Activated CD4-positive, alpha-beta T cell treated with anti-CD3 and anti-CD28 coated beads, Interleukin-2, amount 10 ng/mL, durations not matched to agents 7 days and 5 days (primary cell): ENCODE results near the gene MTURN. TPM values are rescaled to one million over a fixed set of nuclear protein-coding genes. Genes with fewer than 3 reads are reported as not detected.

Experiments
- CTCF ChIA-PET: fragments of 350-600 bp; sonication (Branson Sonifier 250); formaldehyde crosslinking; loops from one replicate; lab custom pipeline; 2021; ENCODE audit warnings: antibody characterized with exemption; lab: Charles Lee
- POLR2A ChIA-PET: fragments of 350-600 bp; sonication (Branson Sonifier 250); formaldehyde crosslinking; loops from one replicate; lab custom pipeline; 2021; ENCODE audit warnings: antibody characterized with exemption; lab: Charles Lee
- DNase-seq: peaks from one replicate; pipeline ENCODE4 v3.0.0-alpha.2; 2020
- H3K27ac Mint-ChIP-seq: one replicate; pipeline ENCODE4 v1.8.0; 2021; ENCODE audit warnings: mild to moderate bottlenecking, moderate library complexity, mixed read lengths
- H3K27me3 Mint-ChIP-seq: one replicate; pipeline ENCODE4 v1.8.0; 2021; ENCODE audit warnings: mixed read lengths
- H3K36me3 Mint-ChIP-seq: one replicate; pipeline ENCODE4 v1.8.0; 2021; ENCODE audit warnings: low read depth, mixed read lengths
- H3K4me1 Mint-ChIP-seq: one replicate; pipeline ENCODE4 v1.8.0; 2021; ENCODE audit warnings: mixed read lengths
- H3K4me3 Mint-ChIP-seq: one replicate; pipeline ENCODE4 v1.8.0; 2021; ENCODE audit warnings: mild to moderate bottlenecking, moderate library complexity, mixed read lengths
- H3K9me3 Mint-ChIP-seq: one replicate; pipeline ENCODE4 v1.8.0; 2021; ENCODE audit warnings: mixed read lengths
- total RNA-seq, 2 experiments: library from RNA; stranded (reverse); gene quantifications; one replicate each; pipeline ENCODE4 v1.2.3, GENCODE V29; 2021

Gene MTURN
- total RNA-seq, 2 experiments from 2014 or later = 3.7 to 4.1 TPM

DNA sequence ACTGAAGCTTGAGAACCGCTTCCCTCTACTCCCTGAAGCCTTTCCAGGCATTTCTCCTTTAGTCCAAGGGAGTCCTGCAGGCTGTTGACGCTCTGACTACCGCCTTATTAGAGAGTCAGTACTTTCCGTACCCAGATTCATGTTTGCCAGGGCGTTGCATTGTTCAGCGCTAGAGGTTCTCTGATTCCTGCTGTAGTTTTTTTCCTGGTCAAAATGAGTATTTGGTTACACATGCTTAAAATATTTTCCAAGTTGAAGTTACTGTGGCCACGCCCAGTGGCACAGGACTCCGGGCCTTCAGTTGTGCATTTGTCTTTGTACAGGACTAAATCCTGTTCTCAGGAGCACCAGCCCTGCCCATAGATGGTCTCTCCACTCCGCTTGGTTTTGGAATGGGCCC is 7.9 kb downstream of the MTURN start:
- Mint-ChIP-seq H3K4me1 (peaks cover 4% of the 10 kb centered on the region), H3K27me3 (no peaks in the 10 kb centered on the region), H3K36me3 (no peaks in the 10 kb centered on the region), H3K9me3 (no peaks in the 10 kb centered on the region), H3K27ac (no peak overlapping the region), H3K4me3 (no peak overlapping the region)
- no peak for DNase-seq
- CTCF ChIA-PET = interaction anchor here (0.6 to 1.2 kb wide), 2 partner anchors 41 to 102 kb away, joined by 3 read pairs; no protein-coding TSS in a partner anchor
- POLR2A ChIA-PET = no interaction called here

GRCh38 chr7:30143748-30144251 is 9.0 kb downstream of the MTURN start:
- Mint-ChIP-seq H3K27me3 (no peaks in the 10 kb centered on the region), H3K4me1 (peaks cover 4% of the 10 kb centered on the region), H3K27ac (no peak overlapping the region), H3K36me3 (no peaks in the 10 kb centered on the region), H3K9me3 (no peaks in the 10 kb centered on the region), H3K4me3 (no peak overlapping the region)
- ChIA-PET CTCF (interaction anchor here (1.0 to 1.2 kb wide), 2 partner anchors 9 to 40 kb away, joined by 3 to 4 read pairs; partner anchors contain the start of gene MTURN), POLR2A (no interaction called here)
- no peak for DNase-seq

- CTCF ChIA-PET = no interaction called here
These were observed 10.0 kb downstream of the MTURN start for GRCh38 chr7:30144657-30145306.

GRCh38 chr7:30145426-30145970 is 10.7 kb downstream of the MTURN start:
- ChIA-PET CTCF (interaction anchor here (0.9 to 1.1 kb wide), 2 partner anchors 14 to 17 kb away, joined by 3 read pairs; no protein-coding TSS in a partner anchor), POLR2A (no interaction called here)
- DNase-seq = no peak
- Mint-ChIP-seq H3K4me3 (no peak overlapping the region), H3K27me3 (no peaks in the 10 kb centered on the region), H3K4me1 (peaks cover 7% of the 10 kb centered on the region), H3K27ac (no peak overlapping the region), H3K9me3 (no peaks in the 10 kb centered on the region), H3K36me3 (peaks cover 3% of the 10 kb centered on the region)

More at GRCh38 chr7:30144657-30145306, 10.0 kb downstream of the MTURN start:
- H3K27me3 Mint-ChIP-seq = no peaks in the 10 kb centered on the region
- no peaks in the 10 kb centered on the region for H3K9me3 Mint-ChIP-seq
- POLR2A ChIA-PET = no interaction called here
- no peak overlapping the region for H3K4me3 Mint-ChIP-seq
- H3K36me3 Mint-ChIP-seq = peaks cover 3% of the 10 kb centered on the region
- H3K27ac Mint-ChIP-seq = no peak overlapping the region
- H3K4me1 Mint-ChIP-seq = peaks cover 4% of the 10 kb centered on the region
- DNase-seq = no peak

- peaks cover 7% of the 10 kb centered on the region for H3K4me1 Mint-ChIP-seq
- POLR2A ChIA-PET = no interaction called here
- no peak overlapping the region for H3K4me3 Mint-ChIP-seq
- H3K36me3 Mint-ChIP-seq = peaks cover 3% of the 10 kb centered on the region
- no peak for DNase-seq
- H3K27me3 Mint-ChIP-seq = no peaks in the 10 kb centered on the region
- CTCF ChIA-PET = interaction anchor here (0.6 to 1.6 kb wide), 6 partner anchors 9 to 468 kb away, joined by 3 to 7 read pairs (median 3); no protein-coding TSS in a partner anchor
- no peaks in the 10 kb centered on the region for H3K9me3 Mint-ChIP-seq
- no peak overlapping the region for H3K27ac Mint-ChIP-seq
These were observed 11.4 kb downstream of the MTURN start for GRCh38 chr7:30146127-30146612.

DNA sequence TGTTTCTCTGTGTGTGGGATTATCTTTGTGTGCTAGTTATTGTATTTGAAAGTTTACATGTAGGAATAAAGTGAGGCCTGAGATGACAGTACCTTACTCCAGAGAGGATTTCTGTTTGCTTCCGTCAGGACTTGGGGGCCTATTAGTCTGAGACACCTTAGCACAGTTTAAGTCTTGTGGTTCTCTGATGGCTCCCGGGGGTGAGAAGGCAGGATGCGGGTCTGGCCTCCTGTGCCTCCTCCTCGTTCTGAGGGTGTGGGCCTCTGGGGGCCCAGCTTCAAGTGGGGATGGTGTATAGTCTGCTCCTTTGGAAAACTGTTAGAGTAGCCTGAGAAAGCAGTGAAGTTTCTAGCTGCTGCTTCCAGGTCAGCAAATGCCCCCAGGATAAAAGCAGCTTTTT is 12.4 kb downstream of the MTURN start:
- H3K9me3 Mint-ChIP-seq = no peaks in the 10 kb centered on the region
- H3K4me3 Mint-ChIP-seq = no peak overlapping the region
- H3K27me3 Mint-ChIP-seq = no peaks in the 10 kb centered on the region
- H3K36me3 Mint-ChIP-seq = peaks cover 3% of the 10 kb centered on the region
- no peak overlapping the region for H3K27ac Mint-ChIP-seq
- H3K4me1 Mint-ChIP-seq = peaks cover 7% of the 10 kb centered on the region
- no peak for DNase-seq
- CTCF ChIA-PET = interaction anchor here (0.9 to 1.6 kb wide), 3 partner anchors 8 to 418 kb away, joined by 3 to 7 read pairs (median 4); no protein-coding TSS in a partner anchor
- POLR2A ChIA-PET = no interaction called here

GRCh38 chr7:30147785-30148184 is 13.0 kb downstream of the MTURN start:
- Mint-ChIP-seq H3K4me1 (peaks cover 7% of the 10 kb centered on the region), H3K27me3 (no peaks in the 10 kb centered on the region), H3K4me3 (no peak overlapping the region), H3K27ac (no peak overlapping the region), H3K36me3 (peaks cover 3% of the 10 kb centered on the region), H3K9me3 (no peaks in the 10 kb centered on the region)
- DNase-seq = no peak
- POLR2A ChIA-PET = no interaction called here
- CTCF ChIA-PET = no interaction called here

DNA sequence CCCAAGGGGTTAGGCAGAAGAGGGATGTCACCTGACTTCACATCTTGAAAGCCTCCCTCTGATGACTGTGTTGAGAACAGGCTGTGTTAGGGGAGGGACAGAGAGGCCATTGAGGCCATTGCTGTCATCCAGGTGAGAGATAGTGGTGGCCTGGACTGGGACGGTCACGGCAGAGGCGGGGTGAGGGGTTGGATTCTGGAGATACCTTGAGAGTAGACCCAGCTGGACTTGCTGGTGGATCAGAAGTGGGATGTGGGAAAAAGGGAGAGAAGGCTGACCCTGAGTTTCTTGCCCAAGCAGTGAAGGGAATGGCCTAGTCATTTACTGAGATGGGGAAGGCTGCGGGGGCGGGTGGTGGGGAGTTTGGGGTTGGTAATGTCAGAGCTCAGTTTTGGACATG is 13.6 kb downstream of the MTURN start:
- no peaks in the 10 kb centered on the region for H3K27me3 Mint-ChIP-seq
- ChIA-PET POLR2A (no interaction called here), CTCF (no interaction called here)
- no peak for DNase-seq
- H3K36me3 Mint-ChIP-seq = peaks cover 4% of the 10 kb centered on the region
- H3K27ac Mint-ChIP-seq = no peak overlapping the region
- H3K9me3 Mint-ChIP-seq = no peaks in the 10 kb centered on the region
- peak overlapping the region; percentile 25 for H3K4me3 Mint-ChIP-seq
- H3K4me1 Mint-ChIP-seq = peaks cover 7% of the 10 kb centered on the region

GRCh38 chr7:30148951-30149459 is 14.2 kb downstream of the MTURN start:
- ChIA-PET POLR2A (interaction anchor here (0.5 kb wide), 1 partner anchor 16 kb away, joined by 3 read pairs; no protein-coding TSS in a partner anchor), CTCF (no interaction called here)
- peaks cover 6% of the 10 kb centered on the region for H3K4me1 Mint-ChIP-seq
- H3K27ac Mint-ChIP-seq = no peak overlapping the region
- H3K9me3 Mint-ChIP-seq = no peaks in the 10 kb centered on the region
- peak overlapping the region; percentile 48 for H3K4me3 Mint-ChIP-seq
- no peaks in the 10 kb centered on the region for H3K27me3 Mint-ChIP-seq
- peak; percentile 60 for DNase-seq
- peaks cover 4% of the 10 kb centered on the region for H3K36me3 Mint-ChIP-seq

- Mint-ChIP-seq H3K4me1 (peaks cover 3% of the 10 kb centered on the region), H3K4me3 (peak overlapping the region; percentile 48), H3K27me3 (no peaks in the 10 kb centered on the region), H3K36me3 (peaks cover 4% of the 10 kb centered on the region), H3K27ac (no peak overlapping the region), H3K9me3 (no peaks in the 10 kb centered on the region)
- ChIA-PET POLR2A (interaction anchor here (0.5 kb wide), 1 partner anchor 17 kb away, joined by 3 read pairs; no protein-coding TSS in a partner anchor), CTCF (no interaction called here)
- no peak for DNase-seq
These were observed 15.0 kb downstream of the MTURN start for GRCh38 chr7:30149640-30150272.

DNA sequence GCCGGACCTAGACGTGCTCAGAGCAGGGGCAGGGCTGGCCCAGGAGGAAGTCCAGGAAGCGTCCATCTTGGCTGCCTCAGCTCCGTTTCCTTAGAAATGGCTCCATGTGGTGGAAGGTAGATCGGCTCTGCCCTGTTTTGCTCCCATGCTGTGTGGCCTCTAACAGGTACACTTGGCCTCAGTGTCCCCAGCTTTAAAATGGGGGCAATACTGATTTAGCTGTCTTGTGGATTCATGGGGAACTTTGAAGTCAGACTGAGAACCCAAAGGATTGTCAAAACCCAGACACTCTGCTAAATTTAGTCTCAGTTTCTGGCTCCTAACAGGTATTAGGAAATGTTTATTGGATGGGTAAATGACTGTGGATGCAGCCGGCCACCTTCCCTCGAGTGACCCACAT is 15.9 kb downstream of the MTURN start:
- no peak overlapping the region for H3K4me3 Mint-ChIP-seq
- ChIA-PET POLR2A (no interaction called here), CTCF (no interaction called here)
- no peak for DNase-seq
- no peaks in the 10 kb centered on the region for H3K9me3 Mint-ChIP-seq
- H3K27me3 Mint-ChIP-seq = no peaks in the 10 kb centered on the region
- no peak overlapping the region for H3K27ac Mint-ChIP-seq
- H3K4me1 Mint-ChIP-seq = peaks cover 8% of the 10 kb centered on the region
- peaks cover 4% of the 10 kb centered on the region for H3K36me3 Mint-ChIP-seq

DNA sequence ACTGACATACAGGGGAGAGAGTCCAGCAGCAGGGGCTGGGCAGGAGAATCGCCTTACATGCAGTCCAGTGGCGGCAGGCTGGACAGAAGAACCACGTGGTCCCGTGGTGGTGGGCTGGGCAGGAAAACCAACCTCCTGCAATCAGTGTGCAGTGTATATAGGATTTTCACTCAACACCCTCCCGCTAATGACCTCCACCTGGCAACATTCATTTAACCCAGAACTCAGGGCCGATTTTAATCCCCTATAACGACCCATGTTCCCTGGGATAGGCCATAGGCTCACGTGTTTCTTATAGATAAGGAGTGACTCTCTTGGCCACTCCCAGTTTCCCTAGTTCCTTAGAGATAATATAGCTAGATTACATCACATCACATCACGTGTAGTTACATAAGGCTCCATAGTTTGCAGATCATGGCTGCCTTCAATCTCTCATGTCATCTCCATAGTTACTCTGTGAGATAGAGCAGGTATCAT is 19.4 kb downstream of the MTURN start:
- ChIA-PET CTCF (interaction anchor here (0.6 to 1.4 kb wide), 2 partner anchors 12 to 107 kb away, joined by 3 to 7 read pairs; no protein-coding TSS in a partner anchor), POLR2A (no interaction called here)
- H3K36me3 Mint-ChIP-seq = peaks cover 4% of the 10 kb centered on the region
- H3K4me3 Mint-ChIP-seq = no peak overlapping the region
- H3K27ac Mint-ChIP-seq = no peak overlapping the region
- H3K9me3 Mint-ChIP-seq = no peaks in the 10 kb centered on the region
- no peak for DNase-seq
- no peaks in the 10 kb centered on the region for H3K27me3 Mint-ChIP-seq
- H3K4me1 Mint-ChIP-seq = peaks cover 34% of the 10 kb centered on the region
